Smooth muscle cell (in vitro differentiated cells): ENCODE data around the gene ANAPC7. TPM values are rescaled to one million over a fixed set of nuclear protein-coding genes. Genes with fewer than 3 reads are reported as not detected.
"Not testable (repeated sequence)": the region's sequence is repeated elsewhere in the genome, so short reads cannot be mapped to it uniquely, and the experiment has no call there.

ENCODE experiments used
- DNase-seq: peaks from one replicate; lab custom pipeline; 2025; ENCODE audit not compliant: unreplicated experiment; lab: John Stamatoyannopoulos, UW
- H2AFZ ChIP-seq: fragments of 200-600 bp; sonication (generic); 2 replicates; pipeline ENCODE4 v1.6.0; 2016; ENCODE audit warnings: antibody characterized with exemption, low read depth, mild to moderate bottlenecking
- H3F3A ChIP-seq: fragments of 200-600 bp; sonication (generic); 2 replicates; pipeline ENCODE4 v1.6.0; 2017; ENCODE audit warnings: antibody characterized with exemption, low read depth
- H3K27ac ChIP-seq: fragments of 200-600 bp; sonication (generic); 2 replicates; pipeline ENCODE4 v1.5.1; 2016; ENCODE audit warnings: low read depth, mild to moderate bottlenecking
- H3K27me3 ChIP-seq: fragments of 200-600 bp; sonication (generic); 2 replicates; pipeline ENCODE4 v1.6.1; 2016; ENCODE audit warnings: low read depth, mild to moderate bottlenecking
- H3K36me3 ChIP-seq: fragments of 200-600 bp; sonication (generic); 2 replicates; pipeline ENCODE4 v1.5.1; 2016; ENCODE audit warnings: low read depth
- H3K4me1 ChIP-seq: fragments of 200-600 bp; sonication (generic); 2 replicates; pipeline ENCODE4 v1.5.1; 2016; ENCODE audit warnings: low read depth
- H3K4me2 ChIP-seq: fragments of 200-600 bp; sonication (generic); 2 replicates; pipeline ENCODE4 v1.6.0; 2016; ENCODE audit warnings: mild to moderate bottlenecking
- H3K4me3 ChIP-seq: fragments of 200-600 bp; sonication (generic); 2 replicates; pipeline ENCODE4 v1.5.1; 2016; ENCODE audit warnings: mild to moderate bottlenecking
- H3K79me2 ChIP-seq: fragments of 200-600 bp; sonication (generic); 2 replicates; pipeline ENCODE4 v1.6.0; 2016; ENCODE audit warnings: low read depth, mild to moderate bottlenecking
- H3K9ac ChIP-seq: fragments of 200-600 bp; sonication (generic); 2 replicates; pipeline ENCODE4 v1.6.0; 2016; ENCODE audit warnings: low read depth
- H3K9me3 ChIP-seq: fragments of 200-600 bp; sonication (generic); replicated peaks from 2 replicates; pipeline ENCODE4 v1.5.1; 2016; ENCODE audit warnings: low read depth
- H4K20me1 ChIP-seq: fragments of 200-600 bp; sonication (generic); 2 replicates; pipeline ENCODE4 v1.6.0; 2016; ENCODE audit warnings: low read depth
- CTCF ChIP-seq: fragments of 200-600 bp; sonication (generic); IDR thresholded peaks from 2 replicates; pipeline ENCODE4 v1.5.1; 2017; ENCODE audit warnings: borderline replicate concordance, mild to moderate bottlenecking, antibody characterized with exemption; ENCODE audit not compliant: insufficient read depth, poor library complexity, severe bottlenecking
- WGBS: methylation state at CpG from one replicate; pipeline ENCODE4 v1.1.7; 2016; ENCODE audit warnings: low lambda C conversion rate; 5-methylcytosine and 5-hydroxymethylcytosine counted together
- polyA plus RNA-seq: library from polyadenylated mRNA; unstranded; fragments of >200 nt; fragmentation: Nextera tagmentation; extraction: Ambion mirVana; gene quantifications from 2 replicates; pipeline ENCODE4 v1.2.1, GENCODE V29; 2016
- total RNA-seq: library from RNA; depleted of rRNA; stranded (reverse); fragments of >200 nt; gene quantifications from 2 replicates; pipeline ENCODE4 v1.2.3, GENCODE V29; 2014

ANAPC7 gene
- total and polyA plus RNA-seq, 2 experiments from 2014 or later = 22.1 to 36.8 TPM

- no peak overlapping the region for H2AFZ ChIP-seq
- H3K4me2 ChIP-seq = no peak overlapping the region
- no peaks in the 10 kb centered on the region for H3K79me2 ChIP-seq
- H3K9me3 ChIP-seq = no peaks in the 10 kb centered on the region
- no peaks in the 10 kb centered on the region for H3F3A ChIP-seq
- no peak overlapping the region for H3K9ac ChIP-seq
- no peak for DNase-seq
- no peaks in the 10 kb centered on the region for H4K20me1 ChIP-seq
- no peak overlapping the region for H3K27ac ChIP-seq
- 95% methylated on average over 2 of the region's 2 CpGs for WGBS
- TF ChIP-seq CTCF = no peak
- H3K27me3 ChIP-seq = no peaks in the 10 kb centered on the region
- H3K4me1 ChIP-seq = no peaks in the 10 kb centered on the region
- peaks cover 7% of the 10 kb centered on the region for H3K36me3 ChIP-seq
- no peak overlapping the region for H3K4me3 ChIP-seq
These were observed 23.9 kb downstream of the ANAPC7 start for GRCh38 chr12:110379631-110380030.

- Histone ChIP-seq H3K79me2 (no peaks in the 10 kb centered on the region), H3K27me3 (no peaks in the 10 kb centered on the region), H3K9me3 (no peaks in the 10 kb centered on the region), H3K4me2 (no peak overlapping the region), H3K36me3 (peaks cover 7% of the 10 kb centered on the region), H3K4me1 (no peaks in the 10 kb centered on the region), H2AFZ (no peak overlapping the region), H4K20me1 (no peaks in the 10 kb centered on the region), H3F3A (no peaks in the 10 kb centered on the region), H3K4me3 (no peak overlapping the region), H3K27ac (no peak overlapping the region), H3K9ac (no peak overlapping the region)
- 98% methylated on average over 3 of the region's 3 CpGs for WGBS
- no peak for TF ChIP-seq CTCF
- DNase-seq = no peak
These were observed 24.3 kb downstream of the ANAPC7 start for GRCh38 chr12:110379197-110379596.

- H3K27ac ChIP-seq, DNase-seq, H2AFZ ChIP-seq, H3K4me1 ChIP-seq, H3F3A ChIP-seq, H3K27me3 ChIP-seq, H3K4me3 ChIP-seq, H3K4me2 ChIP-seq, H3K9ac ChIP-seq, H4K20me1 ChIP-seq, H3K36me3 ChIP-seq, H3K9me3 ChIP-seq, H3K79me2 ChIP-seq: not testable (repeated sequence)
- WGBS = 97% methylated on average over 17 of the region's 17 CpGs
These were observed 25.2 kb downstream of the ANAPC7 start for GRCh38 chr12:110378131-110378790.

- no peaks in the 10 kb centered on the region for H4K20me1 ChIP-seq
- no peaks in the 10 kb centered on the region for H3K27me3 ChIP-seq
- 97% methylated on average over 11 of the region's 13 CpGs for WGBS
- H3K4me2 ChIP-seq = no peak overlapping the region
- H3K4me1 ChIP-seq = no peaks in the 10 kb centered on the region
- H3F3A ChIP-seq = no peaks in the 10 kb centered on the region
- no peak overlapping the region for H3K4me3 ChIP-seq
- H2AFZ ChIP-seq = no peak overlapping the region
- no peak overlapping the region for H3K9ac ChIP-seq
- H3K79me2 ChIP-seq = no peaks in the 10 kb centered on the region
- no peaks in the 10 kb centered on the region for H3K36me3 ChIP-seq
- no peaks in the 10 kb centered on the region for H3K9me3 ChIP-seq
- TF ChIP-seq CTCF = no peak
- DNase-seq = no peak
- no peak overlapping the region for H3K27ac ChIP-seq
These were observed 29.4 kb downstream of the ANAPC7 start for GRCh38 chr12:110373962-110374611.
